ENCODE measurements around the gene NR1D2. TPM values are rescaled to one million over a fixed set of nuclear protein-coding genes. Genes with fewer than 3 reads are reported as not detected.

Gene NR1D2
- total RNA-seq, 1 donor from 2014 or later: 26.4 TPM

DNA sequence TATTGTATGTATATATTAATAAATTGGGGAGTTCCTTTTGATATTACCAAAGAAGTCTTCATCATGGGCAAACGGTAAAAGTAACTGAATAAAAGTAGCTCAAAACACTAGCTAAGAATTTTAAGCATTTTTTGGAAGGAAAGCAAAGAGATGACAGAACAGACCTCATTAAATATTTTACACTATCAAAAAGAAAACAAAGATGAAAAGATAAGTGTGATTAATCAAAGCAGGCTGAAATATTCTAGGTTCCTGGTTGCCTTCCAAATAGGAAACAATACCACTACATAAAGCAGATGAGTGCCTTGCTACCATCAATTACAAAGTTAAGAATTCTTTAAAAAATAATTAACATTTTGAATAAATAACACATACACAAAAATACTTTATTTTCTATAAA, 31.9 kb upstream of the NR1D2 start:
- no peaks in the 10 kb centered on the region for H3K9me3 Mint-ChIP-seq (ENCODE audit: unreplicated experiment)
- no peak overlapping the region for H3K27ac Mint-ChIP-seq (ENCODE audit: unreplicated experiment)
- no peak for TF ChIP-seq CTCF (IDR thresholded peaks at IDR 0.05)
- H3K4me3 Mint-ChIP-seq (ENCODE audit: unreplicated experiment): no peak overlapping the region
- peaks cover 22% of the 10 kb centered on the region for H3K36me3 Mint-ChIP-seq (ENCODE audit: unreplicated experiment)
- H3K27me3 Mint-ChIP-seq (ENCODE audit: unreplicated experiment): no peaks in the 10 kb centered on the region
- DNase-seq (ENCODE audit: extremely low spot score, unreplicated experiment): no peak
- peaks cover 29% of the 10 kb centered on the region for H3K4me1 Mint-ChIP-seq (ENCODE audit: unreplicated experiment)

DNA sequence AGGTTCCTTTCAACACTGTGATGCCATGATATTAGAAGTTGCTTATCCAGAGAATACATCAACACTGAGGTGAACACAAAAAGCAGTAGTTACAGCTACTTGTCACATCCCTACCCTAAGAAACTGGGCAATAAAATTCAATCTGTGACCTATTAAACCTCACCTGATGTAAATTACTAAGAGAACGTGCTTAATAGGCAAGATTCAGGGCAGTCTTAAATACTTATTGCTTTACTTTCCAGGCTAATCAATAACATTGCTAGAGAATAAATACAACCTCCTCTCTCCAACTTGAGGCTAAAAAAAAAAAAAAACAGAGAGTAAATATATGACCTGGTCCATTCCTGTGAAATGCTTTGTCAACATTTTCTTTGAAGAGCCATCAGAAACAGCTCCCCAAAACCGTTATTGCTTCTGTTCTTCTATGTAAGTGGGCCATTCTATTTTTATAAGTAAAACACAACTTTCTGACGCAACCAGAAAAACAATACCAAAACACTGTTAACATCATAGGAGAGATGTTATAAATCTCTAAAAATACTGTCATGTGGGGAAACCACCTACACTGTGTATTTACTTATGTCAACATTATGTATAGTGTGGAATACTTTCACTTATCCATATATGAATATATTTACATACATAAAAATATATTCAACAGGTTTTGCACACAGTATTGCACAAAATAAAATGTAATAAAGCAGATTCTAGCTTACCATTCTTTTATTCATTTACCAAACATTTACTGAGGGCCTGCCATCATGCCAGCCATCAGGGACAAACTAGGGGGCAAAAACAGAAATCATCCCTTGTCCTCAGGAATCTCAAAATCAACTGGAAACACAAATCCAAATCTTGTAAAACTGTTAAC, 31.0 kb upstream of the NR1D2 start:
- Mint-ChIP-seq H3K27ac (ENCODE audit: unreplicated experiment) (no peak overlapping the region), H3K36me3 (ENCODE audit: unreplicated experiment) (peaks cover 32% of the 10 kb centered on the region), H3K27me3 (ENCODE audit: unreplicated experiment) (no peaks in the 10 kb centered on the region), H3K4me3 (ENCODE audit: unreplicated experiment) (peak overlapping the region; percentile 9), H3K9me3 (ENCODE audit: unreplicated experiment) (no peaks in the 10 kb centered on the region), H3K4me1 (ENCODE audit: unreplicated experiment) (peaks cover 38% of the 10 kb centered on the region)
- no peak for DNase-seq (ENCODE audit: extremely low spot score, unreplicated experiment)
- TF ChIP-seq CTCF (IDR thresholded peaks at IDR 0.05): no peak

DNA sequence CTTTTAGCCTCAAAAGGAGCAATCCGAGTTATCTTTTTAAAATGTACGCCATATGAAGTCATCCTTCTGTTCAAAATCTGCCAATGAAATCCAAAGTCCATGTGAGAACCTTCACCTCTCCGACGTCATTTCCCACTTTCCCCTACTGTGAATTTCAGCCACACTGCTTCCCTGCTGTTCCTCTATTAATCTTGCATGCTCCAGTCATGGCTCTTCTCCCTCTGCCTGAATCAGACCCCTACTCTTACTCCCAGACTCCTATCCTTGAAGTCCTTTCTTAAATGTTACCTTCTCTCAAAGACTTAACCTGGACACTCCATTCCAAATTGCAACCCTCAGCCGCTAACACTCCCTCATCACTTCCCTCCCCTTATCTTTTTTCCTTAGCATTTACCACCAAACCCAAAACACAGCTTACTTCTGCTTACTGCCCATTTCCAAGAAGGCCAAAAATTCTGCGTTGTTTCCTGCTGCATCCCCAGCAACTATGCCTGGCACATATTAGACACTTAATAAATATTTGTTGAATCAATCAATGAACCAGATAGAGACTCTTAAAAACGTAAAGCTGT, 29.5 kb upstream of the NR1D2 start:
- no peak for DNase-seq (ENCODE audit: extremely low spot score, unreplicated experiment)
- TF ChIP-seq CTCF (IDR thresholded peaks at IDR 0.05): no peak
- no peaks in the 10 kb centered on the region for H3K9me3 Mint-ChIP-seq (ENCODE audit: unreplicated experiment)
- peak overlapping the region; percentile 93 for H3K4me3 Mint-ChIP-seq (ENCODE audit: unreplicated experiment)
- peak overlapping the region; percentile 89 for H3K27ac Mint-ChIP-seq (ENCODE audit: unreplicated experiment)
- peaks cover 40% of the 10 kb centered on the region for H3K36me3 Mint-ChIP-seq (ENCODE audit: unreplicated experiment)
- H3K4me1 Mint-ChIP-seq (ENCODE audit: unreplicated experiment): peaks cover 53% of the 10 kb centered on the region
- H3K27me3 Mint-ChIP-seq (ENCODE audit: unreplicated experiment): no peaks in the 10 kb centered on the region

DNA sequence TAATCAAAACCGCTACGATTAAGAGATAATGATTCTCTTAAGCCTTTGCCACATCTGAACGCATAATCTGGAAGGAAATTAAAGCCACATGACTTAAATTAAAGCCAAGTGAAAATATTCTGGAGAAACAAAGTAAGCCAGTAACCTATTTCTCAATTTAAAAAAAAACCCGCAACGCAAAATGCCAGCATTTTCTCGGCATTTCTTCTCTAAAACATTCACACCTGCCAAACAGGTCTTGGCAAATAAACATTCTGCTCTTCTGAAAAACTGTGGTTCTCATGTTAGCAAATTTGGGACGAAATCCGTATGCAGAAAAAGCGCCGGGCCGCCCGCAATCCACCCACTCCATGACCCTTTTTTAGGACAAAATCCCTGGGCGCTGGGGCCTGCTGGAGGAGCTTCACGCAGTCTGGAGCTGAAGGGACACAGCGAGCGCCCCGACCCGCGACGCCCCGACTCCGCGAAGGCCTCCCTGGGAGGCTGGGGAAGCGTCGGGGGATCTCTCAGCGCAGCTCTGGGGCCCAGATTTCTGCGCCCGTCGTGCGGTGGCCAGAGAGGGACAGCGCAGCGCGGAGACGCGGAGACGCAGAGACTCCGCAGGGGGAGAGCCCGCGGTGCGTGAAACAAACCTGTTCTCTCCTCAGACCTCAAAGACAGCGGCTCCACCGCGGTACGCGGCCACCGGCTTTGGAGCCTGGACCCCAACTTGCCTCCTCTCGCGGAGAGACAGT, 28.8 kb upstream of the NR1D2 start:
- DNase-seq (ENCODE audit: extremely low spot score, unreplicated experiment): no peak
- Mint-ChIP-seq H3K27ac (ENCODE audit: unreplicated experiment) (peak overlapping the region; percentile 89), H3K4me1 (ENCODE audit: unreplicated experiment) (peaks cover 54% of the 10 kb centered on the region), H3K4me3 (ENCODE audit: unreplicated experiment) (peak overlapping the region; percentile 93), H3K27me3 (ENCODE audit: unreplicated experiment) (no peaks in the 10 kb centered on the region), H3K36me3 (ENCODE audit: unreplicated experiment) (peaks cover 40% of the 10 kb centered on the region), H3K9me3 (ENCODE audit: unreplicated experiment) (no peaks in the 10 kb centered on the region)
- TF ChIP-seq CTCF (IDR thresholded peaks at IDR 0.05): no peak

All from osteocyte (in vitro differentiated cells).